ENCODE measurements around the gene MIX23. TPM values are rescaled to one million over a fixed set of nuclear protein-coding genes. Genes with fewer than 3 reads are reported as not detected.

MIX23 gene
- total and polyA plus RNA-seq, 4 donors: 10.6 to 18.6 (median 15.3) TPM

Other genes with a start within 250 kb of the MIX23 start
- gene CASR, start 199.6 kb downstream of the MIX23 start, total RNA-seq: not detected
- not detected for gene CASR, start 199.6 kb downstream of the MIX23 start, polyA plus RNA-seq
- 1 to 10 TPM; 3.6 to 9.3 TPM for gene CSTA, start 58.0 kb downstream of the MIX23 start, total RNA-seq
- gene CSTA, start 58.0 kb downstream of the MIX23 start, polyA plus RNA-seq: 10 to 100 TPM in 1 of 2 donors, 1 to 10 TPM in 1; 5.7 to 11.4 TPM
- 10 to 100 TPM; 23.7 to 35.2 TPM for gene FAM162A, start 951 bp upstream of the MIX23 start, total RNA-seq
- gene FAM162A, start 951 bp upstream of the MIX23 start, polyA plus RNA-seq: 10 to 100 TPM; 53.3 to 57.7 TPM
- 1 to 10 TPM; 4.2 to 4.3 TPM for gene WDR5B, start 32.8 kb upstream of the MIX23 start, total RNA-seq
- gene WDR5B, start 32.8 kb upstream of the MIX23 start, polyA plus RNA-seq: 1 to 10 TPM; 1.6 to 4.1 TPM
- gene KPNA1, start 131.7 kb upstream of the MIX23 start, total RNA-seq: 10 to 100 TPM; 71.8 to 74.1 TPM
- gene KPNA1, start 131.7 kb upstream of the MIX23 start, polyA plus RNA-seq: 10 to 100 TPM; 11.6 to 14.9 TPM
- 10 to 100 TPM; 30.4 to 41.9 TPM for gene PARP9, start 181.1 kb upstream of the MIX23 start, total RNA-seq
- gene PARP9, start 181.1 kb upstream of the MIX23 start, polyA plus RNA-seq: 10 to 100 TPM; 13.5 to 20.5 TPM
- 10 to 100 TPM; 26.6 to 33.3 TPM for gene DTX3L, start 181.1 kb upstream of the MIX23 start, total RNA-seq
- gene DTX3L, start 181.1 kb upstream of the MIX23 start, polyA plus RNA-seq: 1 to 10 TPM; 5.5 to 6.0 TPM
- gene PARP15, start 194.4 kb upstream of the MIX23 start, total RNA-seq: 1 to 10 TPM; 2.3 to 7.3 TPM
- gene PARP15, start 194.4 kb upstream of the MIX23 start, polyA plus RNA-seq: under 1 TPM; 0.13 to 0.28 TPM

All from aorta (tissue), 4 donors.